ENCODE measurements around the gene KRTAP5-2.

The KRTAP5-2 gene

DNA sequence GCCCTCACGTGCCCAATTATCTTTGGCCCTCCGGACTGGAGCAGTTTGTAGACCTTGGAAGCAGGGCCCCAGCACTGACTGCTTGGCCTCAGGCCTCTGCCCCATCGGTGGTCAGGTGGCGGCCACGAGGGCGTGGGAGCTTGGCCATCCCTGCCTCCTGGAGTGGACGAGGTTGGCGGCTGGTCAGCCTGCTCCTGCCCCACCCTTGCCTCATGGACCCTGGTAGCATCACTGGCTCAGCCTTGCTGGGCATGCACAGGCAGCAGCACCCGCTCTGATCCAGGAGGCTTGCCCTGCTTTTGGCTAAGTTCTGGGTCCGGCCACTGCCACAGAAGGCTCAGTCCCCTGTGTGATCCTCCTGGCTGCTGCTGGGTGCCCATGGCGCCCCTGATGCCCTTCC, 6.1 kb upstream of the KRTAP5-2 start:
- no peak for TF ChIP-seq SIN3A (IDR thresholded peaks at IDR 0.05; ENCODE audit: borderline replicate concordance, insufficient read depth, low read length)
- TF ChIP-seq FOXP2 (optimal IDR thresholded peaks at IDR 0.05; ENCODE audit: borderline replicate concordance, extremely low read depth, extremely low read length, insufficient read depth): no peak
- TF ChIP-seq, protein P1, sequence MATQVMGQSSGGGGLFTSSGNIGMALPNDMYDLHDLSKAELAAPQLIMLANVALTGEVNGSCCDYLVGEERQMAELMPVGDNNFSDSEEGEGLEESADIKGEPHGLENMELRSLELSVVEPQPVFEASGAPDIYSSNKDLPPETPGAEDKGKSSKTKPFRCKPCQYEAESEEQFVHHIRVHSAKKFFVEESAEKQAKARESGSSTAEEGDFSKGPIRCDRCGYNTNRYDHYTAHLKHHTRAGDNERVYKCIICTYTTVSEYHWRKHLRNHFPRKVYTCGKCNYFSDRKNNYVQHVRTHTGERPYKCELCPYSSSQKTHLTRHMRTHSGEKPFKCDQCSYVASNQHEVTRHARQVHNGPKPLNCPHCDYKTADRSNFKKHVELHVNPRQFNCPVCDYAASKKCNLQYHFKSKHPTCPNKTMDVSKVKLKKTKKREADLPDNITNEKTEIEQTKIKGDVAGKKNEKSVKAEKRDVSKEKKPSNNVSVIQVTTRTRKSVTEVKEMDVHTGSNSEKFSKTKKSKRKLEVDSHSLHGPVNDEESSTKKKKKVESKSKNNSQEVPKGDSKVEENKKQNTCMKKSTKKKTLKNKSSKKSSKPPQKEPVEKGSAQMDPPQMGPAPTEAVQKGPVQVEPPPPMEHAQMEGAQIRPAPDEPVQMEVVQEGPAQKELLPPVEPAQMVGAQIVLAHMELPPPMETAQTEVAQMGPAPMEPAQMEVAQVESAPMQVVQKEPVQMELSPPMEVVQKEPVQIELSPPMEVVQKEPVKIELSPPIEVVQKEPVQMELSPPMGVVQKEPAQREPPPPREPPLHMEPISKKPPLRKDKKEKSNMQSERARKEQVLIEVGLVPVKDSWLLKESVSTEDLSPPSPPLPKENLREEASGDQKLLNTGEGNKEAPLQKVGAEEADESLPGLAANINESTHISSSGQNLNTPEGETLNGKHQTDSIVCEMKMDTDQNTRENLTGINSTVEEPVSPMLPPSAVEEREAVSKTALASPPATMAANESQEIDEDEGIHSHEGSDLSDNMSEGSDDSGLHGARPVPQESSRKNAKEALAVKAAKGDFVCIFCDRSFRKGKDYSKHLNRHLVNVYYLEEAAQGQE (IDR thresholded peaks at IDR 0.05; ENCODE audit: insufficient read depth in 1 of 2, low read depth in 2 of 2, low read length in 2 of 2): no peak
- no peak for TF ChIP-seq TAF1 (IDR thresholded peaks at IDR 0.05; ENCODE audit: borderline replicate concordance, insufficient read depth, low read length)
- no peak for TF ChIP-seq POLR2AphosphoS5 (IDR thresholded peaks at IDR 0.05; ENCODE audit: low read depth, low read length)

DNA sequence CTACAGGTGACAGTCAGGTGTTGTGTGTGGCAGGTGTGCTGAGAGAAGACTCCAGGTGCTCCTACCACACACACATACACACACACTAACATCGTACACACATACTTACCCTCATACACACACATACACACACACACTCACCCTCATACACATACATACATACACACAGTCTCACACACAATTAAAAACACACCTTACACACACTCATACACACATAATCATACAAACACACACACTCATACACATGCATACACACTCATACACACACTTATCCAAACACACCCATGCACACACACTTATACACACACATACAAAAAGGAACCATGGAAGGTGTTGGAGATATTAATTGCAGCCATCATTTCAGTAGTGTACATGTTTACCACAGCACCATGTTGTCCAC, 5.5 kb upstream of the KRTAP5-2 start:
- TF ChIP-seq POLR2AphosphoS5 (IDR thresholded peaks at IDR 0.05; ENCODE audit: low read depth, low read length): no peak
- no peak for TF ChIP-seq SIN3A (IDR thresholded peaks at IDR 0.05; ENCODE audit: borderline replicate concordance, insufficient read depth, low read length)
- TF ChIP-seq, protein P1 (IDR thresholded peaks at IDR 0.05; ENCODE audit: insufficient read depth in 1 of 2, low read depth in 2 of 2, low read length in 2 of 2): no peak
- TF ChIP-seq FOXP2 (optimal IDR thresholded peaks at IDR 0.05; ENCODE audit: borderline replicate concordance, extremely low read depth, extremely low read length, insufficient read depth): no peak
- no peak for TF ChIP-seq TAF1 (IDR thresholded peaks at IDR 0.05; ENCODE audit: borderline replicate concordance, insufficient read depth, low read length)

DNA sequence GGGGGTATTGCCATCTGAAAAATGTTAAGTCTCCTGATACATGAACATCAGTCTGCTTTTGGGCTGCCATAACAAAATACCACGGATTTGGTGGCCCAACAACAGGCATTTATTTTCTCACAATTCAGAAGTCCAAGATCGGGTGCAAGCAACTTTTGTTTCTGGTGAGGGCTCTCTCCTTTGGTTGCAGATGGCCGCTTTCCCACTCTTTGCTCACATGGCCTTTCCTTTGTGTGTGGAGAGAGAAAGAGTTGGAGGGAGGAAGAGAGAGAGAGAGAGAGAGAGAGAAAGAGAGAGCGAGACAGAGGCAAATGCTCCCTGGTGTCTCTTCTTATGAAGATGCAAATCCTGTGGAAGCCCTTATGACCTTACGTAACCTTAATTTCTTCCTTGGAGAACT, 2.5 kb upstream of the KRTAP5-2 start:
- TF ChIP-seq TAF1 (IDR thresholded peaks at IDR 0.05; ENCODE audit: borderline replicate concordance, insufficient read depth, low read length): no peak
- TF ChIP-seq, protein P1 (IDR thresholded peaks at IDR 0.05; ENCODE audit: insufficient read depth in 1 of 2, low read depth in 2 of 2, low read length in 2 of 2): no peak
- TF ChIP-seq POLR2AphosphoS5 (IDR thresholded peaks at IDR 0.05; ENCODE audit: low read depth, low read length): no peak
- TF ChIP-seq FOXP2 (optimal IDR thresholded peaks at IDR 0.05; ENCODE audit: borderline replicate concordance, extremely low read depth, extremely low read length, insufficient read depth): no peak
- no peak for TF ChIP-seq SIN3A (IDR thresholded peaks at IDR 0.05; ENCODE audit: borderline replicate concordance, insufficient read depth, low read length)

DNA sequence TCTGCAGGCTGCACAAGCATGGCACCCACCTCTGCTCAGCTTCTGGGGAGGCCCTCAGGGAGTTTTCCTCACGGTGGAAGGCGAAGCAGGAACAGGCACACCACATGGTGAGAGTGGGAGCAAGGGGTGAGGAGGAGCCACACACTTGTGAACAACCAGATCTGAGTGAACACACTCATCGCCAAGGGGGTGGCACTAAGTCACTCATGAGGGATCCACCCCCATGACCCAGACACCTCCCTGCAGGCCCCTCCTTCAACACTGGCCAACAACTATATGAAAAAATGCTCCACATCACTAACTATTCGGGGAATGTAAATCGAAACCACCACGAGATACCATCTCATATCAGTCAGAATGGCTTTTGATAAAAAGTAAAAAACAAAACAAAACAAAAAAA, 722 bp upstream of the KRTAP5-2 start:
- TF ChIP-seq, protein P1 (IDR thresholded peaks at IDR 0.05; ENCODE audit: insufficient read depth in 1 of 2, low read depth in 2 of 2, low read length in 2 of 2): no peak
- TF ChIP-seq FOXP2 (optimal IDR thresholded peaks at IDR 0.05; ENCODE audit: borderline replicate concordance, extremely low read depth, extremely low read length, insufficient read depth): no peak
- no peak for TF ChIP-seq SIN3A (IDR thresholded peaks at IDR 0.05; ENCODE audit: borderline replicate concordance, insufficient read depth, low read length)
- TF ChIP-seq TAF1 (IDR thresholded peaks at IDR 0.05; ENCODE audit: borderline replicate concordance, insufficient read depth, low read length): no peak
- TF ChIP-seq POLR2AphosphoS5 (IDR thresholded peaks at IDR 0.05; ENCODE audit: low read depth, low read length): no peak
